OCI-LY1 (cell line): ENCODE results near the gene BLOC1S6.

Source experiments
- EZH2 ChIP-seq: fragments of 200-600 bp; sonication (generic), shearing (Covaris generic); IDR thresholded peaks from 2 replicates; pipeline ENCODE4 v1.8.0; 2017; ENCODE audit warnings: borderline replicate concordance, mixed run types, mild to moderate bottlenecking, antibody characterized with exemption, low read length, moderate library complexity, mixed read lengths
- TF ChIP-seq, protein P1 (sequence below): fragments of 200-600 bp; sonication (generic), shearing (Covaris generic); IDR thresholded peaks from 2 replicates; pipeline ENCODE4 v1.5.1; 2017; ENCODE audit warnings: mild to moderate bottlenecking, antibody characterized with exemption, low read length, moderate library complexity, mixed read lengths

DNA sequence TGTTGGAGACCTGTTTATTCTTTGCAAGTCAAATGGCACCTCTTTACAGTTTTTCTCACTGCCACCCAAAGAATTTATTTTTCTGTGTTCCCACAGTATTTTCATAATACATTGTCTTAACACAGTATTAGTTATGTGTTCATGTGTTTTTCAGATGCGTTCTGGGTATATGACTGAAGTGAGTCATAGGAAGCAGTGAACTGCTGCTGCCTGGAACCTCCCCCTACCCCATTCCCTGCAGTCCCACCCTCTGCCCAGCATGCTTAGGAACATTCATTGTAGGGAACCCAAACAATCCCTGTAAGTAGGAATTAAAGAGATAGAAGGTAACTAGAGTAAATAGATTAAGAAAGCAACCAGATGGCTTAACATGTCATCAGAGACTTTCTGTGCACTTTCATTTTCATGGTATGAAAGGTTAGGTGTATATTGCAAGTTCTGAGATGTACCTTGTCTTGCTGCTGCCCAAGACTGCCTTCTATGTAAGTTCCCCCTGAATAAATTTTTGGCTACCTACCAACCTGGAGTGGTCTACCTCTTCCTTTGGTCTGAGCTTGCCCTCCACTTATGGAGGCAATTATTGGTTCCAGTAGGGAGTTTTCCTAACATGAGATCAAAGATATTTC, 25.7 kb downstream of the BLOC1S6 start:
- TF ChIP-seq, protein P1, sequence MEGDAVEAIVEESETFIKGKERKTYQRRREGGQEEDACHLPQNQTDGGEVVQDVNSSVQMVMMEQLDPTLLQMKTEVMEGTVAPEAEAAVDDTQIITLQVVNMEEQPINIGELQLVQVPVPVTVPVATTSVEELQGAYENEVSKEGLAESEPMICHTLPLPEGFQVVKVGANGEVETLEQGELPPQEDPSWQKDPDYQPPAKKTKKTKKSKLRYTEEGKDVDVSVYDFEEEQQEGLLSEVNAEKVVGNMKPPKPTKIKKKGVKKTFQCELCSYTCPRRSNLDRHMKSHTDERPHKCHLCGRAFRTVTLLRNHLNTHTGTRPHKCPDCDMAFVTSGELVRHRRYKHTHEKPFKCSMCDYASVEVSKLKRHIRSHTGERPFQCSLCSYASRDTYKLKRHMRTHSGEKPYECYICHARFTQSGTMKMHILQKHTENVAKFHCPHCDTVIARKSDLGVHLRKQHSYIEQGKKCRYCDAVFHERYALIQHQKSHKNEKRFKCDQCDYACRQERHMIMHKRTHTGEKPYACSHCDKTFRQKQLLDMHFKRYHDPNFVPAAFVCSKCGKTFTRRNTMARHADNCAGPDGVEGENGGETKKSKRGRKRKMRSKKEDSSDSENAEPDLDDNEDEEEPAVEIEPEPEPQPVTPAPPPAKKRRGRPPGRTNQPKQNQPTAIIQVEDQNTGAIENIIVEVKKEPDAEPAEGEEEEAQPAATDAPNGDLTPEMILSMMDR: no peak
- TF ChIP-seq EZH2: no peak
